SU-DHL-6 (cell line): ENCODE data around the gene PHGDH.

Experiments
- EZH2phosphoT487 ChIP-seq: fragments of 200-600 bp; sonication (generic), shearing (Covaris generic); conservative IDR thresholded peaks from 2 replicates; pipeline ENCODE4 v1.6.1; 2018; ENCODE audit warnings: mild to moderate bottlenecking, antibody characterized with exemption, low read length, moderate library complexity, mixed read lengths
- TF ChIP-seq, protein P1 (sequence below): fragments of 200-600 bp; sonication (generic); IDR thresholded peaks from one replicate; pipeline ENCODE4 v1.5.1; 2017; ENCODE audit warnings: antibody characterized with exemption, mild to moderate bottlenecking, low read length, moderate library complexity; ENCODE audit not compliant: insufficient read depth, poor library complexity, severe bottlenecking

DNA sequence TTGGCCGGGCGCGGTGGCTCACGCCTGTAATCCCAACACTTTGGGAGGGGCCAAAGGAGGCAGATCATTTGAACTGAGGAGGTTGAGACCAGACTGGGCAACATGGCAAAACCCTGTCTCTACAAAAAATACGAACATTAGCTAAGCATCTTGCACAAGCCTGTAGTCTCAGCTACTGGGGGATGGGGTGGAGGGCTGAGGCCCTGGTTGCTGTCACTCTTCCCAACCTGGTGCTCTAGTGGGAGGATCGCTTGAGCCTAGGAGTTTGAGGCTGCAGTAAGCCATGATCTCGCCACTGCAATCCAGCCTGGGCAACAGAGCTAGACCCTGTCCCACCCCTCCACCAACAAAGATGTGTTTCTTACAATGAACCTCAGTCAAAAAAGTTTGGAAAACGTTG is 2.8 kb downstream of the PHGDH start:
- TF ChIP-seq, protein P1, sequence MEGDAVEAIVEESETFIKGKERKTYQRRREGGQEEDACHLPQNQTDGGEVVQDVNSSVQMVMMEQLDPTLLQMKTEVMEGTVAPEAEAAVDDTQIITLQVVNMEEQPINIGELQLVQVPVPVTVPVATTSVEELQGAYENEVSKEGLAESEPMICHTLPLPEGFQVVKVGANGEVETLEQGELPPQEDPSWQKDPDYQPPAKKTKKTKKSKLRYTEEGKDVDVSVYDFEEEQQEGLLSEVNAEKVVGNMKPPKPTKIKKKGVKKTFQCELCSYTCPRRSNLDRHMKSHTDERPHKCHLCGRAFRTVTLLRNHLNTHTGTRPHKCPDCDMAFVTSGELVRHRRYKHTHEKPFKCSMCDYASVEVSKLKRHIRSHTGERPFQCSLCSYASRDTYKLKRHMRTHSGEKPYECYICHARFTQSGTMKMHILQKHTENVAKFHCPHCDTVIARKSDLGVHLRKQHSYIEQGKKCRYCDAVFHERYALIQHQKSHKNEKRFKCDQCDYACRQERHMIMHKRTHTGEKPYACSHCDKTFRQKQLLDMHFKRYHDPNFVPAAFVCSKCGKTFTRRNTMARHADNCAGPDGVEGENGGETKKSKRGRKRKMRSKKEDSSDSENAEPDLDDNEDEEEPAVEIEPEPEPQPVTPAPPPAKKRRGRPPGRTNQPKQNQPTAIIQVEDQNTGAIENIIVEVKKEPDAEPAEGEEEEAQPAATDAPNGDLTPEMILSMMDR, result no peak
- TF ChIP-seq EZH2phosphoT487, result no peak
